GM12873 (cell line): ENCODE measurements around the gene PMM2.

Source experiments
- CTCF ChIP-seq: IDR thresholded peaks from 2 replicates; pipeline ENCODE4 v1.5.1; 2012; ENCODE audit warnings: low read depth, mild to moderate bottlenecking, moderate library complexity, low read length, control low read depth; ENCODE audit not compliant: insufficient read depth; ENCODE audit errors: missing control alignments

Gene PMM2

GRCh38 chr16:8782673-8783072, 15.0 kb upstream of the PMM2 start:
- TF ChIP-seq CTCF = no peak

GRCh38 chr16:8785408-8785807, 12.2 kb upstream of the PMM2 start:
- TF ChIP-seq CTCF = no peak

GRCh38 chr16:8788578-8789172, 9.0 kb upstream of the PMM2 start:
- no peak for TF ChIP-seq CTCF

GRCh38 chr16:8795091-8795490, 2.5 kb upstream of the PMM2 start:
- peak; percentile 53 for TF ChIP-seq CTCF

- no peak for TF ChIP-seq CTCF
Observed at GRCh38 chr16:8795818-8796217, 1.8 kb upstream of the PMM2 start.

GRCh38 chr16:8796469-8797363, 923 bp upstream of the PMM2 start:
- TF ChIP-seq CTCF = peak; percentile 2

GRCh38 chr16:8798174-8798527, 512 bp downstream of the PMM2 start:
- no peak for TF ChIP-seq CTCF
